Panc1 (cell line): ENCODE measurements around the gene PRKACG.

Source experiments
- CTCF ChIP-seq: fragments of 450-650 bp; IDR thresholded peaks from 2 replicates; pipeline ENCODE4 v1.5.1; 2017; ENCODE audit warnings: mild to moderate bottlenecking
- REST ChIP-seq, 2 experiments: IDR thresholded peaks; 2 replicates each; pipeline ENCODE4 v1.6.1; 2011 to 2012; ENCODE audit warnings: low read depth in 2 of 2, control low read depth in 1 of 2, low read length in 1 of 2, mild to moderate bottlenecking in 1 of 2, moderate library complexity in 1 of 2; ENCODE audit not compliant: insufficient read depth in 1 of 2

DNA sequence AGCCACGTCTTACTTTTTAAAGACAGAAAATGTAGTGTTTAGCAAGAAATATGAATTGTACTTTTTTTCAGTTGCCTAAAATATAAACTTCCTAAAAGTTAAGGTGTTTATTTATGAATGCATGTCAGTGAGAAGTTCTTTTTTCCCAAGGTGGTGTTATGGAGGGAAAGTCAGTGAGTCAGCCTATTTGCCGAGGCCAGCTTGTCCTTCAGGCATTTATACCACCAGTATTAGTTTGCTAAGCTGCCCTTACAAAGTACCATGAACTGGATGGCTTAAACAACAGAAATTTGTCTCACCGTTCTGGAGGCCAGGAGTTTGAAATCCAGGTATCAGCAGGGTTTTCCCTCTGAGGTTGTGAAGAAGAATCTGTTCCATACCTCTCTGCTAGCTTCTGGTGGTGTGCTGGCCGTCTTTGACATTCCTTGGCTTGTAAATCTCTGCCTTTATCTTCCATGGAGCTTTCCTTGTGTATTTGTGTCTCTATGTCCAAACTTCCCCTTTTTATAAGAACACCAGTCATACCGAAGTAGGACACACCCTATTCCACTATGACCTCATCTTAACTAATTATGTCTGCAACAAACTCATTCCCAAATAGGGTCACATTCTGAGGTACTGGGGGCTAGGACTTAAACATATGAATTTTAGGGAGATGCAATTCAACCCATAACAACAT is 38.4 kb downstream of the PRKACG start:
- no peak for TF ChIP-seq CTCF
- TF ChIP-seq REST (IDR thresholded peaks at IDR 0.05; ENCODE audit: insufficient read depth in 1 of 2, low read depth in 2 of 2, low read length in 1 of 2), result no peak
